ENCODE data around the gene TUBG1. TPM values are rescaled to one million over a fixed set of nuclear protein-coding genes. Genes with fewer than 3 reads are reported as not detected.

Gene TUBG1
- total and polyA plus RNA-seq, 2 of the 8 experiments (the other 6 are each of a cell fraction or from before 2014, with no cell fraction given), result 109 to 208 TPM

DNA sequence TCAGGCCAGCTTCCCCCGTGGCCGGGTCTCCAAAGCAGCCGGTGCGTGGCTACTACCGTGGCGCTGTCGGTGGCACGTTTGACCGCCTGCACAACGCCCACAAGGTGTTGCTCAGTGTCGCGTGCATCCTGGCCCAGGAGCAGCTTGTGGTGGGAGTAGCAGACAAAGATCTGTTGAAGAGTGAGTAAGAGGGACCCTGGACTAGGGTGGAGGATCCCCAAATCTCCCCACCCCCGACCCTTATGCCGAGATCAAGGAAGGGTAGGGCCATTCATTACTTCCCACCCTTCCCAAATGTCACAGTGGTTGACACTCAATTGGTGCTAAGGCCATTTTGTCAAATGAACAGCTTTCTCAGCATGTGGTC is 46.4 kb upstream of the TUBG1 start:
- H3K18ac ChIP-seq (ENCODE audit: extremely low read depth, low read length), result no peak overlapping the region
- no peak overlapping the region for H3K14ac ChIP-seq (ENCODE audit: insufficient read length)
- H3K9me3 ChIP-seq (ENCODE audit: insufficient read depth in 2 of 2, low read depth in 1 of 2, low read length in 1 of 2), result no peaks in the 10 kb centered on the region
- POLR2A ChIA-PET (ENCODE audit: partially characterized antibody), result interaction anchor here (1.1 to 8.1 kb wide), 6 partner anchors 13 to 120 kb away, joined by 3 to 74 read pairs (median 4); partner anchors contain the start of gene PSMC3IP
- 0 out of 2 replicates have a peak overlapping the region, but pooled peaks have one; percentile 29 for H2AK5ac ChIP-seq (ENCODE audit: low read depth, low read length)
- H2AFZ ChIP-seq (ENCODE audit: low read length), result no peak overlapping the region
- H3K79me1 ChIP-seq (ENCODE audit: low read depth, low read length), result peaks cover 17% of the 10 kb centered on the region
- H4K5ac ChIP-seq (ENCODE audit: insufficient read length, low read depth, low read length), result no peak overlapping the region
- no peak overlapping the region for H2BK5ac ChIP-seq (ENCODE audit: low read depth, low read length)
- no peaks in the 10 kb centered on the region for H3K27me3 ChIP-seq (replicated peaks in 1 of 4; ENCODE audit: control insufficient read depth in 3 of 4, extremely low read depth in 1 of 4, insufficient read depth in 3 of 4, low read length in 3 of 4)
- CTCF ChIA-PET (ENCODE audit: partially characterized antibody), result interaction anchor here (1.0 to 1.5 kb wide), 5 partner anchors 15 to 747 kb away, joined by 3 to 7 read pairs (median 4); no protein-coding TSS in a partner anchor
- H2BK20ac ChIP-seq (ENCODE audit: low read length), result no peak overlapping the region
- FAIRE-seq, result no peak
- no peak overlapping the region for H3K4ac ChIP-seq (replicated peaks; ENCODE audit: insufficient read length, low read depth, low read length)
- no peak overlapping the region for H4K8ac ChIP-seq (ENCODE audit: extremely low read depth, insufficient read depth, low read length)
- H2BK15ac ChIP-seq (ENCODE audit: low read length), result no peak overlapping the region
- peaks cover 18% of the 10 kb centered on the region for H3K23me2 ChIP-seq (ENCODE audit: low read depth, low read length)
- peaks cover 0 to 21% (median 9%) of the 10 kb centered on the region in 4 experiments; a peak in 5 of 7 replicates for H3K4me1 ChIP-seq (replicated peaks in 1 of 4; ENCODE audit: control insufficient read depth in 3 of 4, insufficient read depth in 4 of 4, low read length in 3 of 4)
- H4K20me1 ChIP-seq (replicated peaks in 1 of 2; ENCODE audit: control insufficient read depth in 1 of 2, insufficient read depth in 2 of 2, low read length in 2 of 2), result peaks cover 0 to 1% of the 10 kb centered on the region in 2 experiments
- H3K79me2 ChIP-seq (ENCODE audit: control insufficient read depth in 1 of 2, insufficient read depth in 2 of 2, low read length in 2 of 2), result peaks cover 9 to 22% of the 10 kb centered on the region in 2 experiments; a peak in 3 of 4 replicates
- H3K4me3 ChIP-seq (ENCODE audit: extremely low read depth in 1 of 4, insufficient read depth in 2 of 4, low read depth in 3 of 4, low read length in 4 of 4), result peak overlapping the region; percentile 82 to 98 (median 88); a peak in 7 of 8 replicates
- peaks cover 3 to 17% (median 11%) of the 10 kb centered on the region in 4 experiments; a peak in 6 of 8 replicates for H3K36me3 ChIP-seq (ENCODE audit: control insufficient read depth in 2 of 4, insufficient read depth in 4 of 4, low read length in 3 of 4)
- H3K9ac ChIP-seq (replicated peaks in 1 of 4; ENCODE audit: extremely low read depth in 1 of 4, low read depth in 3 of 4, low read length in 3 of 4), result peak overlapping the region in 3 of 4 experiments; percentile 83 to 84 (median 83); a peak in 5 of 7 replicates
- no peak overlapping the region for H2BK120ac ChIP-seq (replicated peaks; ENCODE audit: low read depth, low read length)
- H4K91ac ChIP-seq (replicated peaks; ENCODE audit: insufficient read length, low read length), result no peak overlapping the region
- peak overlapping the region; percentile 88 to 91 for H3K4me2 ChIP-seq (ENCODE audit: insufficient read depth in 1 of 2, low read depth in 2 of 2, low read length in 2 of 2)
- WGBS, 2 experiments (ENCODE audit: extremely low coverage in 1 of 2, insufficient coverage in 1 of 2, insufficient read length in 1 of 2, insufficient replicate concordance in 2 of 2, low coverage in 1 of 2, low lambda C conversion rate in 2 of 2, missing lambda C conversion rate in 1 of 2), result 90% methylated on average over 8 of the region's 14 CpGs; no CpG with 5 or more reads in 1 of the 2 experiments
- H3K27ac ChIP-seq (ENCODE audit: low read depth, low read length), result no peak overlapping the region
- no peak overlapping the region for H3K56ac ChIP-seq (replicated peaks; ENCODE audit: insufficient read length, low read depth, low read length)
- no peak overlapping the region for H2BK12ac ChIP-seq (ENCODE audit: low read depth, low read length)
- no peak overlapping the region for H3K23ac ChIP-seq (ENCODE audit: insufficient read length)
- no peak for DNase-seq (ENCODE audit: low read depth in 1 of 2, low spot score in 2 of 2)
- TF ChIP-seq PHF8 (conservative IDR thresholded peaks at IDR 0.05; ENCODE audit: low read depth, low read length) (no peak), CREB1 (IDR thresholded peaks at IDR 0.05) (no peak), CBX5 (IDR thresholded peaks at IDR 0.05; ENCODE audit: low read depth, low read length) (no peak), RAD21 (IDR thresholded peaks at IDR 0.05 in 1 of 2, conservative IDR thresholded peaks at IDR 0.05 in 1 of 2; ENCODE audit: low read depth in 2 of 2, low read length in 2 of 2) (no peak), TAF1 (IDR thresholded peaks at IDR 0.05; ENCODE audit: low read depth, low read length) (no peak), CTCF (IDR thresholded peaks at IDR 0.05; ENCODE audit: control extremely low read depth in 1 of 3, insufficient read depth in 1 of 3, low read depth in 1 of 3, low read length in 3 of 3) (no peak), YY1 (IDR thresholded peaks at IDR 0.05; ENCODE audit: low read depth, low read length) (no peak), TAF7 (optimal IDR thresholded peaks at IDR 0.05; ENCODE audit: borderline replicate concordance, low read depth, low read length) (no peak), RNF2 (IDR thresholded peaks at IDR 0.05; ENCODE audit: borderline replicate concordance, low read depth, low read length, missing control alignments, poor library complexity, severe bottlenecking) (no peak), GTF2F1 (IDR thresholded peaks at IDR 0.05; ENCODE audit: borderline replicate concordance, low read depth, low read length) (no peak)

All from H1 (cell line).